ENCODE results near the gene MRPL17. TPM values are rescaled to one million over a fixed set of nuclear protein-coding genes. Genes with fewer than 3 reads are reported as not detected.
A peak's percentile ranks its signal among the peaks of the same experiment; 100 is the strongest.

Gene MRPL17
- total and polyA plus RNA-seq, 10 of the 15 experiments (the other 5 are each of a cell fraction or from before 2014, with no cell fraction given): 60.3 to 171 (median 94.8) TPM

DNA sequence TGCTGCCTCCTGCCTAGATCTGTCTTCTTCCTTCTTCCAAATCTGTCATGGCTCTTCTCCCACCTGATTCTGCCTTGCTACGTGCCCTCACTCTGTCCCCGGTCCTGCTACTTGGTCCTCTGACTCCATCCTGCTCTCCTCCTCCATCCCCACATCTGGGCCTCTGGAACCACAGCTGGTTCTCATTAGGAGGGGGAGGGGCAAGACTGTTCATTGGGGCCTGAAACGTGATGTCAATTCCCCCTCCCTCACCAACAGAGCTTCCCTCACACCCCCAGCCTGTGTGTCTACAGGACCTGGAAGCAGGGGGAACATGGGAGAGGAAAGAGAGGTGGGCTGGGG is 36.6 kb downstream of the MRPL17 start:
- H3K9ac ChIP-seq (ENCODE audit: control insufficient read depth, insufficient read depth, low read length): peak overlapping the region; percentile 17; the same call in 1 of the 2 replicates
- no TSS peak for BruUV-seq (replicated peaks)
- no peak overlapping the region for H3K4me3 ChIP-seq
- no peak for FAIRE-seq
- ChIA-PET POLR2A (interaction anchor here (0.6 to 2.5 kb wide), 6 partner anchors 28 to 131 kb away, joined by 3 to 10 read pairs (median 3); partner anchors contain the start of gene TAF10), CTCF (interaction anchor here (0.7 to 4.7 kb wide), 8 partner anchors 8 to 58 kb away, joined by 3 to 22 read pairs (median 4); partner anchors contain the start of genes MRPL17 and TPP1), SMC1A (ENCODE audit: uncharacterized antibody, unreplicated experiment) (interaction anchor here (0.9 to 3.4 kb wide), 7 partner anchors 14 to 99 kb away, joined by 3 to 14 read pairs (median 5); partner anchors contain the start of genes MRPL17 and TPP1), RAD21 (ENCODE audit: unreplicated experiment) (interaction anchor here (0.9 to 1.4 kb wide), 4 partner anchors 19 to 42 kb away, joined by 3 to 4 read pairs (median 4); partner anchors contain the start of genes MRPL17 and TPP1)
- no peak for DNase-seq (ENCODE audit: low read depth, low spot score)
- H3K27ac ChIP-seq (ENCODE audit: control insufficient read depth, insufficient read depth): peak overlapping the region; percentile 68
- peak overlapping the region; percentile 59 for H2AFZ ChIP-seq (ENCODE audit: control insufficient read depth, low read depth, low read length)
- H3K4me2 ChIP-seq (ENCODE audit: control insufficient read depth, insufficient read depth): peak overlapping the region; percentile 85
- TF ChIP-seq, protein P1, sequence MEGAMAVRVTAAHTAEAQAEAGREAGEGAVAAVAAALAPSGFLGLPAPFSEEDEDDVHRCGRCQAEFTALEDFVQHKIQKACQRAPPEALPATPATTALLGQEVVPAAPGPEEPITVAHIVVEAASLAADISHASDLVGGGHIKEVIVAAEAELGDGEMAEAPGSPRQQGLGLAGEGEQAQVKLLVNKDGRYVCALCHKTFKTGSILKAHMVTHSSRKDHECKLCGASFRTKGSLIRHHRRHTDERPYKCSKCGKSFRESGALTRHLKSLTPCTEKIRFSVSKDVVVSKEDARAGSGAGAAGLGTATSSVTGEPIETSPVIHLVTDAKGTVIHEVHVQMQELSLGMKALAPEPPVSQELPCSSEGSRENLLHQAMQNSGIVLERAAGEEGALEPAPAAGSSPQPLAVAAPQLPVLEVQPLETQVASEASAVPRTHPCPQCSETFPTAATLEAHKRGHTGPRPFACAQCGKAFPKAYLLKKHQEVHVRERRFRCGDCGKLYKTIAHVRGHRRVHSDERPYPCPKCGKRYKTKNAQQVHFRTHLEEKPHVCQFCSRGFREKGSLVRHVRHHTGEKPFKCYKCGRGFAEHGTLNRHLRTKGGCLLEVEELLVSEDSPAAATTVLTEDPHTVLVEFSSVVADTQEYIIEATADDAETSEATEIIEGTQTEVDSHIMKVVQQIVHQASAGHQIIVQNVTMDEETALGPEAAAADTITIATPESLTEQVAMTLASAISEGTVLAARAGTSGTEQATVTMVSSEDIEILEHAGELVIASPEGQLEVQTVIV (IDR thresholded peaks at IDR 0.05; ENCODE audit: borderline replicate concordance, partially characterized antibody): no peak
- 0 out of 2 replicates have a peak, but pooled peaks have one; percentile 34 for TF ChIP-seq TCF12 (IDR thresholded peaks at IDR 0.05; ENCODE audit: low read depth, low read length)
- no peak for TF ChIP-seq CREM (IDR thresholded peaks at IDR 0.05; ENCODE audit: low read depth)
- no peaks in the 10 kb centered on the region for H3K36me3 ChIP-seq (ENCODE audit: control insufficient read depth in 2 of 2, insufficient read depth in 2 of 2, low read length in 1 of 2)
- H3K9me3 ChIP-seq (replicated peaks; ENCODE audit: control insufficient read depth, insufficient read depth, low read length): no peaks in the 10 kb centered on the region
- intact Hi-C loops (cut with micrococcal nuclease; ENCODE audit: unreplicated experiment) (no loop called here), in situ Hi-C loops (cut with MboI) (no loop called here)
- 44% methylated on average over 3 of the region's 3 CpGs for WGBS (ENCODE audit: insufficient coverage, insufficient replicate concordance, low lambda C conversion rate, missing lambda C conversion rate)
- H3K4me1 ChIP-seq (ENCODE audit: control insufficient read depth, insufficient read depth, low read length): peaks cover 21% of the 10 kb centered on the region
- no peak; the same call in 1 of the 3 replicates for ATAC-seq
- H3K79me2 ChIP-seq (ENCODE audit: control insufficient read depth, insufficient read depth, low read length): no peaks in the 10 kb centered on the region
- no peaks in the 10 kb centered on the region for H4K20me1 ChIP-seq (ENCODE audit: control insufficient read depth, insufficient read depth)
- H3K27me3 ChIP-seq (replicated peaks in 1 of 2; ENCODE audit: control insufficient read depth in 2 of 2, insufficient read depth in 2 of 2, low read length in 1 of 2): no peaks in the 10 kb centered on the region

Data from GM12878 (cell line).